K562 (cell line): ENCODE results near the gene COX6A2. TPM values are rescaled to one million over a fixed set of nuclear protein-coding genes. Genes with fewer than 3 reads are reported as not detected.
A peak's percentile ranks its signal among the peaks of the same experiment; 100 is the strongest.

Experiments used
- ATAC-seq: fragments of 200-7000 bp; cut with Tn5 transposase; 3 replicates; pipeline ENCODE4 v1.9.1; 2020; ENCODE audit warnings: moderate library complexity
- BruUV-seq: library from RNA; stranded (reverse); fragments of 400-500 nt; replicated peaks from 2 replicates; lab custom pipeline; 2021; lab: Mats Ljungman, UMichigan
- CTCF ChIA-PET: fragments of 300-600 bp; formaldehyde crosslinking; extraction: SDS; loops from one replicate; lab custom pipeline; 2021; ENCODE audit warnings: low intra/inter-chr PET ratio; lab: Yijun Ruan, JAX
- POLR2A ChIA-PET: fragments of 300-600, 350-650 bp; sonication (Branson Sonifier 250); formaldehyde crosslinking; extraction: SDS; loops from one replicate; lab custom pipeline; 2021; ENCODE audit warnings: antibody characterized with exemption, inconsistent platforms; lab: Yijun Ruan, JAX
- DNase-seq, 4 experiments: peaks; one replicate each; pipeline versions ENCODE4 v3.0.0 to v3.0.0-alpha.2; 2011 to 2018; ENCODE audit warnings: low spot score in 3 of 4, mixed read lengths in 3 of 4; ENCODE audit errors: extremely low read depth in 1 of 4
- FAIRE-seq: peaks from 2 replicates; lab custom pipeline; 2011; peaks lifted over from hg19 to GRCh38; lab: Jason Lieb, UNC
- H2AFZ ChIP-seq: 2 replicates; pipeline ENCODE4 v1.6.0; 2011; ENCODE audit warnings: low read depth, low read length, control low read depth, inconsistent platforms
- H3K27ac ChIP-seq: fragments of 200-600 bp; 3 replicates; pipeline ENCODE4 v1.8.0; 2011; ENCODE audit warnings: low read depth, mild to moderate bottlenecking, control low read depth, inconsistent platforms, low read length, moderate library complexity, mixed read lengths; ENCODE audit errors: extremely low read depth
- H3K27me3 ChIP-seq, 2 experiments: fragments of 300-600 bp in 1 of 2; 2 replicates in 1 of 2; 3 replicates in 1 of 2; pipeline versions ENCODE4 v1.6.0 to v1.8.0; 2011; ENCODE audit warnings: inconsistent platforms in 2 of 2, low read length in 2 of 2, mild to moderate bottlenecking in 1 of 2, mixed read lengths in 1 of 2, moderate library complexity in 1 of 2; ENCODE audit not compliant: control insufficient read depth in 2 of 2, insufficient read depth in 2 of 2
- H3K36me3 ChIP-seq: fragments of 300-600 bp; 3 replicates; pipeline ENCODE4 v1.8.0; 2011; ENCODE audit warnings: mild to moderate bottlenecking, low read length, inconsistent platforms; ENCODE audit not compliant: control insufficient read depth, insufficient read depth
- H3K4me1 ChIP-seq, 2 experiments: fragments of 200-600 bp in 1 of 2; replicated peaks in 1 of 2; 2 replicates in 1 of 2; 3 replicates in 1 of 2; pipeline versions ENCODE4 v1.5.1 to v1.8.0; 2011; ENCODE audit warnings: inconsistent platforms in 2 of 2, low read length in 2 of 2, mild to moderate bottlenecking in 1 of 2, mixed read lengths in 1 of 2, moderate library complexity in 1 of 2; ENCODE audit not compliant: control insufficient read depth in 2 of 2, insufficient read depth in 2 of 2
- H3K4me2 ChIP-seq: 2 replicates; pipeline ENCODE4 v1.6.1; 2011; ENCODE audit warnings: low read length, control low read depth, inconsistent platforms, mixed read lengths; ENCODE audit not compliant: insufficient read depth
- H3K4me3 ChIP-seq: fragments of 200-600 bp; sonication (generic), shearing (Covaris generic); 2 replicates; pipeline ENCODE4 v1.5.1; 2016; ENCODE audit warnings: control low read depth, inconsistent platforms
- H3K79me2 ChIP-seq: fragments of 200-600 bp; 3 replicates; pipeline ENCODE4 v1.8.0; 2011; ENCODE audit warnings: low read length, inconsistent platforms; ENCODE audit not compliant: control insufficient read depth, insufficient read depth
- H3K9ac ChIP-seq, 2 experiments: 2 replicates each; pipeline versions ENCODE4 v1.6.0 to v1.6.1; 2011; ENCODE audit warnings: low read depth in 2 of 2, low read length in 2 of 2, control low read depth in 1 of 2, inconsistent platforms in 1 of 2, mild to moderate bottlenecking in 1 of 2, mixed read lengths in 1 of 2; ENCODE audit not compliant: insufficient read depth in 1 of 2
- H3K9me1 ChIP-seq: one replicate; pipeline ENCODE4 v1.6.0; 2011; ENCODE audit warnings: inconsistent platforms, mild to moderate bottlenecking, low read length, moderate library complexity; ENCODE audit not compliant: control insufficient read depth, insufficient read depth
- H3K9me3 ChIP-seq: replicated peaks from 2 replicates; pipeline ENCODE4 v1.5.1; 2011; ENCODE audit warnings: low read depth, low read length, inconsistent platforms; ENCODE audit not compliant: control insufficient read depth, insufficient read depth
- H4K20me1 ChIP-seq: replicated peaks from 2 replicates; pipeline ENCODE4 v1.6.1; 2011; ENCODE audit warnings: low read length, inconsistent platforms, mixed read lengths; ENCODE audit not compliant: control insufficient read depth, insufficient read depth
- POLR2G ChIP-seq: fragments of 200-400 bp; formaldehyde crosslinking; IDR thresholded peaks from 2 replicates; pipeline ENCODE4 v1.6.1; 2017; ENCODE audit warnings: low read depth, mild to moderate bottlenecking, antibody characterized with exemption, low read length, moderate library complexity
- RBFOX2 ChIP-seq: fragments of 200-400 bp; formaldehyde crosslinking; IDR thresholded peaks from 2 replicates; pipeline ENCODE4 v1.6.1; 2017; ENCODE audit warnings: low read depth, mild to moderate bottlenecking, low read length, moderate library complexity
- WGBS: fragments of 100-300 bp; shearing (Covaris generic); methylation state at CpG from one replicate; pipeline ENCODE4 v1.1.6; 2016; ENCODE audit warnings: low coverage, mixed read lengths; ENCODE audit not compliant: insufficient coverage; ENCODE audit errors: missing lambda C conversion rate; 5-methylcytosine and 5-hydroxymethylcytosine counted together
- in situ Hi-C: fragments of 300-500 bp; cut with MboI; formaldehyde crosslinking; loops from 4 replicates; pipeline ENCODE4 v1.15.0; 2018; ENCODE audit warnings: inconsistent platforms, mixed read lengths
- intact Hi-C: fragments of 100-400 bp; cut with micrococcal nuclease; formaldehyde crosslinking; loops from 2 replicates; pipeline ENCODE4 v1.14.2; 2022
- polyA plus RNA-seq, 8 experiments: library from polyadenylated mRNA; depleted of rRNA in 4 of 8; stranded (reverse) in 5 of 8; unstranded in 3 of 8; fragments of >200 nt; fragmentation: Nextera tagmentation in 2 of 8; fragmentation: Illumina TruSeq in 1 of 8; extraction: Ambion mirVana in 2 of 8; extraction: Trizol in 1 of 8; gene quantifications; 2 replicates each; pipeline versions ENCODE4 v1.2.1 to v1.2.3, GENCODE V29; 2011 to 2014; ENCODE audit warnings: inconsistent platforms in 1 of 8, missing spikeins in 1 of 8
- total RNA-seq, 7 experiments: library from RNA; depleted of rRNA in 6 of 7; stranded (reverse); fragments of >200 nt in 6 of 7; fragmentation: Illumina TruSeq in 2 of 7; extraction: Trizol in 2 of 7; gene quantifications; 2 replicates each; pipeline versions ENCODE4 v1.2.1 to v1.2.3, GENCODE V29; 2011 to 2021; ENCODE audit warnings: low replicate concordance in 1 of 7
- TF ChIP-seq, protein P1 (sequence below): sonication (generic); formaldehyde crosslinking; IDR thresholded peaks from 2 replicates; pipeline ENCODE4 v1.8.0; 2022; ENCODE audit warnings: missing genetic modification reagents, mild to moderate bottlenecking, moderate library complexity, borderline replicate concordance

The COX6A2 gene
- total and polyA plus RNA-seq, 9 of the 15 experiments (the other 6 are each of a cell fraction or from before 2014, with no cell fraction given), result not detected

DNA sequence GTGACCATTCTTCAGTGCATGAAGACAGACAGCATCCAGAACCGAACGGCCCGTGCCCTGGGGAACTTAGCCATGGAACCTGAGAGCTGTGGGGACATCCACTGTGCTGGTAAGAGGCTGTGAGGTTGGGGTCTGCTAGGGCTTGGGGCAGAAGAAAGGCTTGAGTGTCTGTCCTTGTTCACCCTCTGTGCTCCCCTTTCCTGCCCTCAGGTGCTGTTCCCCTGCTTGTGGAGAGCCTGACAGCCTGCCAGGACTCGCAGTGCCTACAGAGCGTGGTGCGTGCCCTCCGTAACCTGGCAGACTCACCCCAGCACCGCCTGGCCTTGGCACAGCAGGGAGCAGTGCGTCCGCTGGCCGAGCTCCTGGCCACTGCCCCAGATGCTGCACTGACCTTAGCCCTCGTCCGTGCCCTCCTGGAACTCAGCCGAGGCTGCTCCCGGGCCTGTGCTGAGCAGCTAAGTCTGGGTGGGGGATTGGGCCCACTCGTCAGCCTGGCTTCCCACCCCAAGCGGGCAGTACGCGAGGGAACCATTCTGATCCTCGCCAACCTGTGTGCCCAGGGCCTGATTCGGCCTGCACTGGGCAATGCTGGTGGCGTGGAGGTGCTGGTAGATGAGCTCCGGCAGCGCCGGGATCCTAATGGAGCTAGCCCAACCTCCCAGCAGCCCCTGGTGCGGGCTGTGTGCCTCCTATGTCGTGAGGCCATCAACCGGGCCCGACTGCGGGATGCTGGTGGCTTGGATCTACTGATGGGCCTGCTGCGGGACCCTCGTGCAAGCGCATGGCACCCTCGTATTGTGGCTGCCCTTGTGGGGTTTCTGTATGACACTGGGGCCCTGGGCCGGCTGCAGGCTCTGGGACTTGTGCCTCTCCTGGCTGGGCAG lies 34.0 kb upstream of the COX6A2 start:
- in situ Hi-C loops, result no loop called here
- Histone ChIP-seq H2AFZ (no peak overlapping the region), H3K79me2 (peaks cover 32% of the 10 kb centered on the region), H3K9me1 (no peaks in the 10 kb centered on the region), H3K27ac (no peak overlapping the region; the same call in 2 of the 3 replicates), H3K4me2 (no peak overlapping the region), H3K9me3 (no peaks in the 10 kb centered on the region), H4K20me1 (peaks cover 4% of the 10 kb centered on the region), H3K27me3 (no peaks in the 10 kb centered on the region), H3K9ac (peak overlapping the region in 1 of 2 experiments; percentile 69; a peak in 2 of 4 replicates), H3K4me1 (peaks cover 6 to 42% of the 10 kb centered on the region in 2 experiments; a peak in 4 of 5 replicates), H3K4me3 (no peak overlapping the region), H3K36me3 (peaks cover 49% of the 10 kb centered on the region; the same call in 2 of the 3 replicates)
- POLR2A ChIA-PET, result interaction anchor here (0.6 to 1.8 kb wide), 2 partner anchors 15 to 41 kb away, joined by 4 to 7 read pairs; no protein-coding TSS in a partner anchor
- intact Hi-C loops, result no loop called here
- CTCF ChIA-PET, result no interaction called here
- no TSS peak for BruUV-seq
- no peak for ATAC-seq
- no peak for FAIRE-seq
- 91% methylated on average over 22 of the region's 35 CpGs for WGBS
- TF ChIP-seq, protein P1, sequence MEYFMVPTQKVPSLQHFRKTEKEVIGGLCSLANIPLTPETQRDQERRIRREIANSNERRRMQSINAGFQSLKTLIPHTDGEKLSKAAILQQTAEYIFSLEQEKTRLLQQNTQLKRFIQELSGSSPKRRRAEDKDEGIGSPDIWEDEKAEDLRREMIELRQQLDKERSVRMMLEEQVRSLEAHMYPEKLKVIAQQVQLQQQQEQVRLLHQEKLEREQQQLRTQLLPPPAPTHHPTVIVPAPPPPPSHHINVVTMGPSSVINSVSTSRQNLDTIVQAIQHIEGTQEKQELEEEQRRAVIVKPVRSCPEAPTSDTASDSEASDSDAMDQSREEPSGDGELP, result no peak
- TF ChIP-seq RBFOX2, result 0 out of 2 replicates have a peak, but pooled peaks have one; percentile 24
- TF ChIP-seq POLR2G, result 0 out of 2 replicates have a peak, but pooled peaks have one; percentile 12
- no peak for DNase-seq
